Neural progenitor cell (in vitro differentiated cells): ENCODE measurements around the gene RAB3D. TPM values are rescaled to one million over a fixed set of nuclear protein-coding genes. Genes with fewer than 3 reads are reported as not detected.

Experiments
- DNase-seq: peaks from one replicate; pipeline ENCODE4 v3.0.0-alpha.2; 2016; ENCODE audit warnings: low spot score
- H2AFZ ChIP-seq: fragments of 200-600 bp; sonication (generic); replicated peaks from 2 replicates; pipeline ENCODE4 v1.6.1; 2016; ENCODE audit warnings: antibody characterized with exemption
- H3F3A ChIP-seq: fragments of 200-600 bp; sonication (generic); 2 replicates; pipeline ENCODE4 v1.6.1; 2016; ENCODE audit warnings: antibody characterized with exemption, low read depth
- H3K27ac ChIP-seq: fragments of 200-600 bp; sonication (generic); 2 replicates; pipeline ENCODE4 v1.5.1; 2016; ENCODE audit warnings: mild to moderate bottlenecking
- H3K27me3 ChIP-seq: fragments of 200-600 bp; sonication (generic); 2 replicates; pipeline ENCODE4 v1.6.1; 2016; ENCODE audit warnings: mild to moderate bottlenecking, moderate library complexity
- H3K36me3 ChIP-seq: fragments of 200-600 bp; sonication (generic); 2 replicates; pipeline ENCODE4 v1.5.1; 2016
- H3K4me1 ChIP-seq: fragments of 200-600 bp; sonication (generic); 2 replicates; pipeline ENCODE4 v1.6.1; 2016; ENCODE audit warnings: mixed run types
- H3K4me2 ChIP-seq: fragments of 200-600 bp; sonication (generic); 2 replicates; pipeline ENCODE4 v1.6.1; 2016
- H3K4me3 ChIP-seq: fragments of 200-600 bp; sonication (generic); 2 replicates; pipeline ENCODE4 v1.5.1; 2016
- H3K79me2 ChIP-seq: fragments of 200-600 bp; sonication (generic); 2 replicates; pipeline ENCODE4 v1.6.1; 2016; ENCODE audit warnings: low read depth
- H3K9ac ChIP-seq: fragments of 200-600 bp; sonication (generic); 2 replicates; pipeline ENCODE4 v1.6.1; 2016
- H3K9me3 ChIP-seq: fragments of 200-600 bp; sonication (generic); 2 replicates; pipeline ENCODE4 v1.5.1; 2016; ENCODE audit warnings: low read depth
- H4K20me1 ChIP-seq: fragments of 200-600 bp; sonication (generic); 2 replicates; pipeline ENCODE4 v1.6.1; 2016; ENCODE audit warnings: low read depth
- H3K27ac Mint-ChIP-seq: 3 replicates; pipeline ENCODE4 v1.8.0; 2021; ENCODE audit warnings: mixed read lengths
- H3K27me3 Mint-ChIP-seq: 2 replicates; pipeline ENCODE4 v1.8.0; 2022; ENCODE audit warnings: low read depth, mild to moderate bottlenecking, inconsistent platforms, moderate library complexity, mixed read lengths; ENCODE audit not compliant: insufficient read depth
- H3K36me3 Mint-ChIP-seq: 3 replicates; pipeline ENCODE4 v1.8.0; 2021; ENCODE audit warnings: mixed read lengths
- H3K4me1 Mint-ChIP-seq: 3 replicates; pipeline ENCODE4 v1.8.0; 2021; ENCODE audit warnings: mixed read lengths
- H3K4me3 Mint-ChIP-seq: 3 replicates; pipeline ENCODE4 v1.8.0; 2021; ENCODE audit warnings: mild to moderate bottlenecking, moderate library complexity, mixed read lengths
- H3K9me3 Mint-ChIP-seq: 3 replicates; pipeline ENCODE4 v1.8.0; 2020; ENCODE audit warnings: mixed read lengths
- EZH2 ChIP-seq: fragments of 200-600 bp; sonication (generic); IDR thresholded peaks from 2 replicates; pipeline ENCODE4 v1.6.1; 2017; ENCODE audit warnings: antibody characterized with exemption, mild to moderate bottlenecking, moderate library complexity
- EZH2phosphoT487 ChIP-seq: fragments of 200-600 bp; sonication (generic); IDR thresholded peaks from 2 replicates; pipeline ENCODE4 v1.6.1; 2017; ENCODE audit warnings: antibody characterized with exemption
- total RNA-seq: library from RNA; depleted of rRNA; stranded (reverse); fragments of >200 nt; gene quantifications from 2 replicates; pipeline ENCODE4 v1.2.3, GENCODE V29; 2015; ENCODE audit warnings: low replicate concordance
- TF ChIP-seq, protein P1 (sequence below): fragments of 200-600 bp; sonication (generic); IDR thresholded peaks from 2 replicates; pipeline ENCODE4 v1.5.1; 2017; ENCODE audit warnings: antibody characterized with exemption, mild to moderate bottlenecking

Gene RAB3D
- total RNA-seq, 1 donor from 2014 or later, result 5.5 TPM

DNA sequence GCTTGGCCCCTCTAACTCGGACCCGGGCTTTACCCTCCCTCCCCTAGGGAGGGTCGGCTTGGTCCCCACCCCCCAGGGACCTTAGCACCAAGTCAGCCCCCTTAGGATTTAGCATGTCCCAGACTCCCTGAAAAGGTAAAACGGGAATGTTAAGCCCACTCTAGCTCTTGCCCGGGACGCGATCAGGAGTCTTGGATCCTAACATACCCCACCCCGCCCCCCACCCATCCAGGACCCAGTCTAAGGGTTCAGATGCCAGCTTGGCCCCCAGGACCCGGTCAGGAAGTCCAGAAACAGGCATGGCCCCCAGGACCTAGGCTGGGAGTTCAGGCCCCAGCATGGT is 44.2 kb upstream of the RAB3D start:
- peak; percentile 41 for DNase-seq
- Histone ChIP-seq H3K79me2 (no peaks in the 10 kb centered on the region), H2AFZ (no peak overlapping the region), H3K4me2 (peak overlapping the region; percentile 75), H3K9ac (no peak overlapping the region), H3K36me3 (no peaks in the 10 kb centered on the region), H3K4me1 (no peaks in the 10 kb centered on the region), H3K4me3 (peak overlapping the region; percentile 51), H3K27me3 (peaks cover 23% of the 10 kb centered on the region), H4K20me1 (peaks cover 15% of the 10 kb centered on the region), H3K9me3 (no peaks in the 10 kb centered on the region), H3K27ac (no peak overlapping the region), H3F3A (peaks cover 54% of the 10 kb centered on the region)
- Mint-ChIP-seq H3K27ac (no peak overlapping the region), H3K4me3 (peak overlapping the region; percentile 77), H3K9me3 (no peaks in the 10 kb centered on the region), H3K27me3 (peaks cover 33% of the 10 kb centered on the region), H3K36me3 (no peaks in the 10 kb centered on the region), H3K4me1 (peaks cover 23% of the 10 kb centered on the region)
- TF ChIP-seq EZH2phosphoT487 (no peak), EZH2 (no peak)
- TF ChIP-seq, protein P1, sequence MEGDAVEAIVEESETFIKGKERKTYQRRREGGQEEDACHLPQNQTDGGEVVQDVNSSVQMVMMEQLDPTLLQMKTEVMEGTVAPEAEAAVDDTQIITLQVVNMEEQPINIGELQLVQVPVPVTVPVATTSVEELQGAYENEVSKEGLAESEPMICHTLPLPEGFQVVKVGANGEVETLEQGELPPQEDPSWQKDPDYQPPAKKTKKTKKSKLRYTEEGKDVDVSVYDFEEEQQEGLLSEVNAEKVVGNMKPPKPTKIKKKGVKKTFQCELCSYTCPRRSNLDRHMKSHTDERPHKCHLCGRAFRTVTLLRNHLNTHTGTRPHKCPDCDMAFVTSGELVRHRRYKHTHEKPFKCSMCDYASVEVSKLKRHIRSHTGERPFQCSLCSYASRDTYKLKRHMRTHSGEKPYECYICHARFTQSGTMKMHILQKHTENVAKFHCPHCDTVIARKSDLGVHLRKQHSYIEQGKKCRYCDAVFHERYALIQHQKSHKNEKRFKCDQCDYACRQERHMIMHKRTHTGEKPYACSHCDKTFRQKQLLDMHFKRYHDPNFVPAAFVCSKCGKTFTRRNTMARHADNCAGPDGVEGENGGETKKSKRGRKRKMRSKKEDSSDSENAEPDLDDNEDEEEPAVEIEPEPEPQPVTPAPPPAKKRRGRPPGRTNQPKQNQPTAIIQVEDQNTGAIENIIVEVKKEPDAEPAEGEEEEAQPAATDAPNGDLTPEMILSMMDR, result no peak

DNA sequence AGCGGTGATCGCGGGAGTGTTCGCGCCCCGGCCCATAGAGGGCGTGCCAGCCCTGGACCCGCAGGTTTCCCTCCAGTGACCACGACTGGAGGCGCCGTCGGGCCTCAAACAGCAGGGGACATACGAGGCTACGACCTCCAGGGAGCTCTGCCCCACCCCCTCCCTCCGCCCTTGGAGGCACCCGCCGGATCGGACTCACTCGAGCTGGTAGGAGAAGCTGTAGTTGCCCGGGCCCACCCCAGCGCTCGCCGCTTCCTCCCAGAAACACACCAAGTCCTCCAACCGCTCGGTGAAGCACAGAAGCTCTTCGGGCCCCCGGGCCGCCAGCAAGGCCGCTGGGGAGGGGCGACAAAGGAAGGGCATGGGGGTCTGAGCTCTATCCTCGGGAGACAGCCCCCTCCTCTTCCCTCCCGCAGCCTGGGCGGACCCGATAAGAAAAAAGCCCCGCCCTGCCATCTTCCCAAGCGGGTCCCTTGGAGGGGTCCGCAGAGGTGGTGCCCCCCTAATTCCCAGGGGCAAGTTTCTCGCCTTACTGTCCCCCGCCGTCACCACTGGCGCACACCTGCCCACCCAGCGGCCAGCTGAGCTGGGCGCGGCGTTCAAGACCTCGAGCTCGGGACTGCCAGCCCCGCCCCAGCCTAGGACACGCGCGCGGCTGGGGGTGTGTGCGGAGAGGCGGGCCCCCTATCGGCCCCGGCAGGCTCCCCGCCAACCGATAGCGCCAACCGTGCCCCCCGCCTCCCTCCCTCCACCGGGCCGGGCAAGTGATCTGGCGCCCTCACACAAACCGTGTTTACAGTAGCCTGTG is 43.6 kb upstream of the RAB3D start:
- H3K36me3 Mint-ChIP-seq, result no peaks in the 10 kb centered on the region
- no peaks in the 10 kb centered on the region for H3K79me2 ChIP-seq
- H3K9ac ChIP-seq, result no peak overlapping the region
- no peak overlapping the region for H3K27ac Mint-ChIP-seq
- H3K4me3 Mint-ChIP-seq, result peak overlapping the region; percentile 93
- TF ChIP-seq EZH2phosphoT487, result peak; percentile 51
- peak; percentile 70 for TF ChIP-seq EZH2
- TF ChIP-seq, protein P1, result peak; percentile 74
- H3K9me3 Mint-ChIP-seq, result no peaks in the 10 kb centered on the region
- no peaks in the 10 kb centered on the region for H3K36me3 ChIP-seq
- H3K4me1 Mint-ChIP-seq, result peaks cover 24% of the 10 kb centered on the region
- no peaks in the 10 kb centered on the region for H3K4me1 ChIP-seq
- peaks cover 23% of the 10 kb centered on the region for H3K27me3 ChIP-seq
- H3K27ac ChIP-seq, result no peak overlapping the region
- H3K27me3 Mint-ChIP-seq, result peaks cover 33% of the 10 kb centered on the region
- H4K20me1 ChIP-seq, result peaks cover 15% of the 10 kb centered on the region
- no peak overlapping the region for H2AFZ ChIP-seq
- no peaks in the 10 kb centered on the region for H3K9me3 ChIP-seq
- H3F3A ChIP-seq, result peaks cover 54% of the 10 kb centered on the region
- peak; percentile 68 for DNase-seq
- H3K4me3 ChIP-seq, result peak overlapping the region; percentile 51
- peak overlapping the region; percentile 75 for H3K4me2 ChIP-seq

DNA sequence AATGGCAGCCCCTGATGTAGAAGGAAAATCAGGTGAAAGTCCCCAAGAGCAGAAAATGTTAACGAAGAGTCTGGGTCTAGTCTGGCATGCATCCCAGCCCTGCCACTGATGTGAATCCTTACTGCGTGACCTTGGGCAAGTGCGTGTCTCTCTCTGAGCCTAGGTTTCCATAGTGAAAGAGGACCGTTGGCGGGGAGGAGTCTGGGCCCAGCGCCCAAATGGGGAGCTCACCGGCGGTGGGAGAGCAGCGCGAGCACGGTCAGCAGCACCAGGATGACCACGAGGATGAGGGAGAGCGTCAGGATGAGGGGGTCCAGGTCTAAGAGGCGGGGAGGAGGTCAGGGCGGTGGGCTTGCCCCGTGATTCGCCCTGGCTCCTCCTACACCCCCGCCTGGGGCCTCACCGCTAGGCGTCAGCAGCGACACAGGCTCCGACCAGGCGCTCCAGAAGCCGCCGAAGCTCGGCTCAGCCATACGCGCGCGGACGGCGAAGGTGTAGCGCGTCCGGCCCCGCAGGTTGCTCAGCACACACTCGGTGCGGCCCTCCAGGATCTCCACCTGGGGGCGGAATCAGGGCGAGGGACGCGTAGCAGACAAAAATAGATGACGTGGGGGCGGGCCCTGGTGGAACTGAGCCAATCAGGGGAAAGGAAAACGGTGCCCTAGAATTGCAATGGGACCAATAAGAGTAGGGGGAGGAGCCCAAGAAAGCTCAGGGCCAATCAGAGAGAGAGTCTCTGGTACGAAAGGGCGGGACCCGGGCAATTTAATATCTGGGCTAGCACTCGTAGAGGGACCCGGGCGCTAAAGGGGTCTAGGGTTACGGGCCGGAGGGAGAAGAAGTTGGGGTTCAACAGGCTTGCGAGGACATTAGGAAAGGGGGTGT is 41.4 kb upstream of the RAB3D start:
- no peak overlapping the region for H3K9ac ChIP-seq
- peak overlapping the region; percentile 71 for H3K4me3 ChIP-seq
- TF ChIP-seq, protein P1, result peak; percentile 73
- TF ChIP-seq EZH2, result no peak
- peak; percentile 98 for DNase-seq
- H3K27me3 Mint-ChIP-seq, result peaks cover 30% of the 10 kb centered on the region
- H3K27ac ChIP-seq, result peak overlapping the region; percentile 14
- peak overlapping the region; percentile 78 for H3K27ac Mint-ChIP-seq
- H3K27me3 ChIP-seq, result peaks cover 23% of the 10 kb centered on the region
- H3K4me3 Mint-ChIP-seq, result peak overlapping the region; percentile 93
- peaks cover 15% of the 10 kb centered on the region for H4K20me1 ChIP-seq
- H3K4me1 Mint-ChIP-seq, result peaks cover 32% of the 10 kb centered on the region
- H3K9me3 Mint-ChIP-seq, result no peaks in the 10 kb centered on the region
- H2AFZ ChIP-seq, result peak overlapping the region; percentile 83
- H3F3A ChIP-seq, result peaks cover 57% of the 10 kb centered on the region
- H3K36me3 ChIP-seq, result no peaks in the 10 kb centered on the region
- H3K9me3 ChIP-seq, result no peaks in the 10 kb centered on the region
- peak overlapping the region; percentile 78 for H3K4me2 ChIP-seq
- peaks cover 3% of the 10 kb centered on the region for H3K36me3 Mint-ChIP-seq
- H3K4me1 ChIP-seq, result no peaks in the 10 kb centered on the region
- no peaks in the 10 kb centered on the region for H3K79me2 ChIP-seq
